ENCODE measurements around the gene PSMA6. TPM values are rescaled to one million over a fixed set of nuclear protein-coding genes. Genes with fewer than 3 reads are reported as not detected.
A peak's percentile ranks its signal among the peaks of the same experiment; 100 is the strongest.

The PSMA6 gene
- total and polyA plus RNA-seq, 2 of the 13 experiments (the other 11 are each of a cell fraction or from before 2014, with no cell fraction given) = 525 to 1,109 TPM

GRCh38 chr14:35292051-35292769, at the start of gene PSMA6 (continued):
- TF ChIP-seq KIAA2018 (CRISPR knock-in tag; IDR thresholded peaks at IDR 0.05; ENCODE audit: borderline replicate concordance) (no peak), IRX3 (CRISPR knock-in tag; IDR thresholded peaks at IDR 0.05; ENCODE audit: borderline replicate concordance, low read depth) (no peak), ZNF720 (CRISPR knock-in tag; IDR thresholded peaks at IDR 0.05) (peak; percentile 67), MED1 (CRISPR knock-in tag; IDR thresholded peaks at IDR 0.05) (peak; percentile 91), ZSCAN9 (CRISPR knock-in tag; IDR thresholded peaks at IDR 0.05; ENCODE audit: borderline replicate concordance) (peak; percentile 93), ZNF124 (CRISPR knock-in tag; IDR thresholded peaks at IDR 0.05) (peak; percentile 98), FOXO1 (CRISPR knock-in tag; IDR thresholded peaks at IDR 0.05) (peak; percentile 28), NFYB (CRISPR knock-in tag; IDR thresholded peaks at IDR 0.05) (peak; percentile 82), HDAC6 (IDR thresholded peaks at IDR 0.05; ENCODE audit: low read depth, low read length) (no peak; the same call in 1 of the 2 replicates), HNRNPL (IDR thresholded peaks at IDR 0.05; ENCODE audit: low read depth, low read length) (peak; percentile 71; the same call in 1 of the 2 replicates), ZNF510 (CRISPR knock-in tag; IDR thresholded peaks at IDR 0.05; ENCODE audit: low read depth) (peak; percentile 92; the same call in 1 of the 2 replicates), ZXDC (CRISPR knock-in tag; IDR thresholded peaks at IDR 0.05) (peak; percentile 56; the same call in 1 of the 2 replicates), MTF1 (CRISPR knock-in tag; IDR thresholded peaks at IDR 0.05) (peak; percentile 93; the same call in 1 of the 2 replicates), ZBTB38 (CRISPR knock-in tag; IDR thresholded peaks at IDR 0.05) (peak; percentile 94), ZNF317 (CRISPR knock-in tag; IDR thresholded peaks at IDR 0.05) (0 out of 2 replicates have a peak, but pooled peaks have one; percentile 72), ARNT (IDR thresholded peaks at IDR 0.05) (no peak), ZNF513 (CRISPR knock-in tag; conservative IDR thresholded peaks at IDR 0.05) (0 out of 2 replicates have a peak, but pooled peaks have one; percentile 86), ZNF253 (CRISPR knock-in tag; IDR thresholded peaks at IDR 0.05; ENCODE audit: borderline replicate concordance) (peak; percentile 26; the same call in 1 of the 2 replicates)
